ENCODE measurements around the gene SSTR4.

DNA sequence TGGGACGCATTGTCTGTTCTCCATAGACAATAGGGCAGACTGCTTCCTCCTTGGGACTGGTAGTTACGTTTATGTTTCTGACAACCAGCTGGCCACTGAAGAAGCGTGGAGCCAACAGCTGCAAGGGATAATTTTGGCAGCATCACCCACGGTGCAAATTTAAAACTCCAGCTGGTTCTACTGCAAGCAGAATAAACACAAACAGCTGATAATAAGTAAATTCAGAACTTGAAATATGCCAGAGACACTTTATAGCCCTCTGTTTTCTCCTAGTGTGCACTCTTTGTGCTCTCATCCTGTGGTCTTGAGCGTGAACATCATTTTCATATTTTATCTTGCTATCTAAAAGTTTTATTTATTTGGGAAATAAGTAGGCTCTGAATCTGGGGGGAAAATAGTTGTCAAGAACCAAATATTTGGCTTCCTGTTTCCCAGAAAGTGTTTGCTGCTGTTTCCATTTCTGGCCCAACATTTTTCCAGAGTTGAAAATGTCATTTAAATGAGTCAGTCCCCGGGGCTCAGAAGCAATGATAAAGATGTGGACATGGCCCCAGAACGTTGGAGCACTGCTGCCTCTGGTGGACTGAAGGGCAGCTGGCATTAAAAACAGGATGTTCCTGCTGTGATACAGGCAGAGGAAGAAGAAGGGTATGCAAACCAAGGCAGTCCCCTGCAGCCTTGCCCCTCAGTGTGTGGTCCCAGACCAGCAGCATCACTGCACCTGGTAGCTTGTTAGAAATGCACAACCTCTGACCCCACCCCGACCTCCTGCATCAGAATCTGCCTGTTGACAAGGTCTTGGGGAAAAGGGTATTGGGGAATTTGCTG lies 26.8 kb downstream of the SSTR4 start:
- no peak for TF ChIP-seq POLR2AphosphoS5 (IDR thresholded peaks at IDR 0.05; ENCODE audit: low read depth, low read length)
- TF ChIP-seq, protein P1, sequence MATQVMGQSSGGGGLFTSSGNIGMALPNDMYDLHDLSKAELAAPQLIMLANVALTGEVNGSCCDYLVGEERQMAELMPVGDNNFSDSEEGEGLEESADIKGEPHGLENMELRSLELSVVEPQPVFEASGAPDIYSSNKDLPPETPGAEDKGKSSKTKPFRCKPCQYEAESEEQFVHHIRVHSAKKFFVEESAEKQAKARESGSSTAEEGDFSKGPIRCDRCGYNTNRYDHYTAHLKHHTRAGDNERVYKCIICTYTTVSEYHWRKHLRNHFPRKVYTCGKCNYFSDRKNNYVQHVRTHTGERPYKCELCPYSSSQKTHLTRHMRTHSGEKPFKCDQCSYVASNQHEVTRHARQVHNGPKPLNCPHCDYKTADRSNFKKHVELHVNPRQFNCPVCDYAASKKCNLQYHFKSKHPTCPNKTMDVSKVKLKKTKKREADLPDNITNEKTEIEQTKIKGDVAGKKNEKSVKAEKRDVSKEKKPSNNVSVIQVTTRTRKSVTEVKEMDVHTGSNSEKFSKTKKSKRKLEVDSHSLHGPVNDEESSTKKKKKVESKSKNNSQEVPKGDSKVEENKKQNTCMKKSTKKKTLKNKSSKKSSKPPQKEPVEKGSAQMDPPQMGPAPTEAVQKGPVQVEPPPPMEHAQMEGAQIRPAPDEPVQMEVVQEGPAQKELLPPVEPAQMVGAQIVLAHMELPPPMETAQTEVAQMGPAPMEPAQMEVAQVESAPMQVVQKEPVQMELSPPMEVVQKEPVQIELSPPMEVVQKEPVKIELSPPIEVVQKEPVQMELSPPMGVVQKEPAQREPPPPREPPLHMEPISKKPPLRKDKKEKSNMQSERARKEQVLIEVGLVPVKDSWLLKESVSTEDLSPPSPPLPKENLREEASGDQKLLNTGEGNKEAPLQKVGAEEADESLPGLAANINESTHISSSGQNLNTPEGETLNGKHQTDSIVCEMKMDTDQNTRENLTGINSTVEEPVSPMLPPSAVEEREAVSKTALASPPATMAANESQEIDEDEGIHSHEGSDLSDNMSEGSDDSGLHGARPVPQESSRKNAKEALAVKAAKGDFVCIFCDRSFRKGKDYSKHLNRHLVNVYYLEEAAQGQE (IDR thresholded peaks at IDR 0.05; ENCODE audit: insufficient read depth in 1 of 2, low read depth in 2 of 2, low read length in 2 of 2): no peak
